ENCODE measurements around the gene SRA1. TPM values are rescaled to one million over a fixed set of nuclear protein-coding genes. Genes with fewer than 3 reads are reported as not detected.

SRA1 gene
- total RNA-seq, 2 donors from 2014 or later: 10.9 to 12.5 TPM

GRCh38 chr5:140602147-140602546, 44.9 kb upstream of the SRA1 start:
- no peak for TF ChIP-seq POLR2A (IDR thresholded peaks at IDR 0.05)
- TF ChIP-seq CTCF (IDR thresholded peaks at IDR 0.05): no peak
- Histone ChIP-seq H3K4me1 (peaks cover 4% of the 10 kb centered on the region), H3K27me3 (no peaks in the 10 kb centered on the region), H3K27ac (peak overlapping the region in 1 of 4 donors; percentile 78), H3K36me3 (replicated peaks in 1 of 2; ENCODE audit: insufficient read depth in 1 of 2, low read depth in 2 of 2) (no peaks in the 10 kb centered on the region), H3K4me3 (no peak overlapping the region), H3K9me3 (no peaks in the 10 kb centered on the region)
- intact Hi-C loops (cut with DNase I): no loop called here
- 69 to 76% methylated on average over 4 of the region's 4 CpGs for WGBS, 2 donors
- DNase-seq: no peak
- no peak for ATAC-seq

- TF ChIP-seq POLR2A (IDR thresholded peaks at IDR 0.05) (no peak), CTCF (IDR thresholded peaks at IDR 0.05) (no peak)
- Histone ChIP-seq H3K27ac (no peak overlapping the region), H3K4me3 (no peak overlapping the region), H3K4me1 (peaks cover 22% of the 10 kb centered on the region), H3K36me3 (replicated peaks in 1 of 2; ENCODE audit: insufficient read depth in 1 of 2, low read depth in 2 of 2) (no peaks in the 10 kb centered on the region), H3K9me3 (no peaks in the 10 kb centered on the region), H3K27me3 (no peaks in the 10 kb centered on the region)
- ATAC-seq (no peak), DNase-seq (no peak)
- intact Hi-C loops (cut with DNase I): no loop called here
These were observed 42.8 kb upstream of the SRA1 start for GRCh38 chr5:140600096-140600495.

- intact Hi-C loops (cut with DNase I): no loop called here
- Histone ChIP-seq H3K4me1 (peaks cover 27% of the 10 kb centered on the region), H3K9me3 (no peaks in the 10 kb centered on the region), H3K27ac (no peak overlapping the region), H3K4me3 (no peak overlapping the region), H3K27me3 (no peaks in the 10 kb centered on the region), H3K36me3 (replicated peaks in 1 of 2; ENCODE audit: insufficient read depth in 1 of 2, low read depth in 2 of 2) (no peaks in the 10 kb centered on the region)
- ATAC-seq (no peak), DNase-seq (no peak)
- TF ChIP-seq POLR2A (IDR thresholded peaks at IDR 0.05): no peak
- TF ChIP-seq CTCF (IDR thresholded peaks at IDR 0.05): no peak
- WGBS, 2 donors: 58 to 60% methylated on average over 2 of the region's 2 CpGs
These were observed 41.6 kb upstream of the SRA1 start for GRCh38 chr5:140598836-140599235.

- intact Hi-C loops (cut with DNase I): no loop called here
- TF ChIP-seq POLR2A (IDR thresholded peaks at IDR 0.05) (peak in 1 of 3 donors; percentile 32), CTCF (IDR thresholded peaks at IDR 0.05) (no peak)
- peak overlapping the region in 3 of 4 donors; percentile 3 to 74 (median 56) for H3K27ac ChIP-seq
- ATAC-seq (peak; percentile 88), DNase-seq (peak; percentile 10 to 66 (median 41))
- 0 to 10% methylated on average over 1 of the region's 1 CpG for WGBS, 2 donors
- H3K36me3 ChIP-seq (replicated peaks in 1 of 2; ENCODE audit: insufficient read depth in 1 of 2, low read depth in 2 of 2): no peaks in the 10 kb centered on the region
- H3K9me3 ChIP-seq: no peaks in the 10 kb centered on the region
- no peak overlapping the region for H3K4me3 ChIP-seq
- H3K27me3 ChIP-seq: no peaks in the 10 kb centered on the region
- H3K4me1 ChIP-seq: peaks cover 27% of the 10 kb centered on the region
These were observed 39.1 kb upstream of the SRA1 start for GRCh38 chr5:140596321-140596741.

GRCh38 chr5:140595538-140596300, 38.4 kb upstream of the SRA1 start:
- H3K27ac ChIP-seq: peak overlapping the region in 2 of 4 donors; percentile 56 to 74
- no peaks in the 10 kb centered on the region for H3K27me3 ChIP-seq
- intact Hi-C loops (cut with DNase I): no loop called here
- DNase-seq: peak in 2 of 4 donors; percentile 31 to 72
- no peaks in the 10 kb centered on the region for H3K36me3 ChIP-seq (replicated peaks in 1 of 2; ENCODE audit: insufficient read depth in 1 of 2, low read depth in 2 of 2)
- TF ChIP-seq POLR2A (IDR thresholded peaks at IDR 0.05): peak in 1 of 3 donors; percentile 16
- no peak for TF ChIP-seq CTCF (IDR thresholded peaks at IDR 0.05)
- 53 to 61% methylated on average over 5 of the region's 5 CpGs for WGBS, 2 donors
- H3K4me1 ChIP-seq: peaks cover 27% of the 10 kb centered on the region
- ATAC-seq: peak; percentile 40
- H3K4me3 ChIP-seq: no peak overlapping the region
- no peaks in the 10 kb centered on the region for H3K9me3 ChIP-seq

Data from body of pancreas (tissue), 4 donors.